OCI-LY7 (cell line): Measurements from ENCODE around the gene MAP3K10. TPM values are rescaled to one million over a fixed set of nuclear protein-coding genes. Genes with fewer than 3 reads are reported as not detected.

Experiments
- BruUV-seq: library from RNA; stranded (reverse); fragments of 400-500 nt; replicated peaks from 2 replicates; lab custom pipeline; 2021; lab: Mats Ljungman, UMichigan
- CTCF ChIA-PET: fragments of 300-600 bp; sonication (Branson Sonifier 250); formaldehyde crosslinking; loops from one replicate; lab custom pipeline; 2022; ENCODE audit warnings: antibody characterized with exemption; ENCODE audit not compliant: unreplicated experiment; lab: Charles Lee
- POLR2A ChIA-PET: fragments of 300-600 bp; sonication (Branson Sonifier 250); formaldehyde crosslinking; loops from one replicate; lab custom pipeline; 2022; ENCODE audit warnings: antibody characterized with exemption; lab: Charles Lee
- DNase-seq: peaks from one replicate; pipeline ENCODE4 v3.0.0-alpha.2; 2015; ENCODE audit warnings: low spot score
- H2AFZ ChIP-seq: fragments of 200-600 bp; sonication (generic), shearing (Covaris generic); 2 replicates; pipeline ENCODE4 v1.6.1; 2014; ENCODE audit warnings: mild to moderate bottlenecking, antibody characterized with exemption, low read length, moderate library complexity
- H3K27ac ChIP-seq: fragments of 200-600 bp; sonication (generic); 2 replicates; pipeline ENCODE4 v1.5.1; 2014; ENCODE audit warnings: mixed run types, low read depth, mild to moderate bottlenecking, moderate library complexity, low read length, inconsistent platforms; ENCODE audit not compliant: poor library complexity, severe bottlenecking
- H3K36me3 ChIP-seq: fragments of 200-600 bp; sonication (generic); 2 replicates; pipeline ENCODE4 v1.6.1; 2014; ENCODE audit warnings: mild to moderate bottlenecking, antibody characterized with exemption, low read length, moderate library complexity, mixed read lengths; ENCODE audit not compliant: insufficient read depth
- H3K4me1 ChIP-seq: fragments of 200-600 bp; sonication (generic); 2 replicates; pipeline ENCODE4 v1.5.1; 2014; ENCODE audit warnings: mild to moderate bottlenecking, low read length; ENCODE audit not compliant: insufficient read depth, poor library complexity, severe bottlenecking
- H3K4me2 ChIP-seq: fragments of 200-600 bp; sonication (generic); 2 replicates; pipeline ENCODE4 v1.6.1; 2014; ENCODE audit warnings: mild to moderate bottlenecking, low read length
- H3K4me3 ChIP-seq: fragments of 200-600 bp; sonication (generic); 2 replicates; pipeline ENCODE4 v1.5.1; 2014; ENCODE audit warnings: mild to moderate bottlenecking, low read depth, low read length; ENCODE audit not compliant: poor library complexity, severe bottlenecking
- H3K79me2 ChIP-seq: fragments of 200-600 bp; sonication (generic); 2 replicates; pipeline ENCODE4 v1.6.1; 2016; ENCODE audit warnings: low read depth, mild to moderate bottlenecking, low read length, moderate library complexity, mixed read lengths; ENCODE audit not compliant: insufficient read depth
- H3K9me2 ChIP-seq: fragments of 200-600 bp; sonication (generic); 2 replicates; pipeline ENCODE4 v1.6.1; 2016; ENCODE audit warnings: mild to moderate bottlenecking, low read length, mixed read lengths; ENCODE audit not compliant: insufficient read depth
- H3K9me3 ChIP-seq: fragments of 200-600 bp; sonication (generic); 2 replicates; pipeline ENCODE4 v1.6.1; 2014; ENCODE audit warnings: mild to moderate bottlenecking, mixed run types, low read length, mixed read lengths
- H4K20me1 ChIP-seq: fragments of 200-600 bp; sonication (generic); 2 replicates; pipeline ENCODE4 v1.6.1; 2014; ENCODE audit warnings: mild to moderate bottlenecking, antibody characterized with exemption, low read length, moderate library complexity, mixed read lengths; ENCODE audit not compliant: insufficient read depth
- EZH2phosphoT487 ChIP-seq: fragments of 200-600 bp; sonication (generic); IDR thresholded peaks from 2 replicates; pipeline ENCODE4 v1.6.1; 2018; ENCODE audit warnings: low read depth, borderline replicate concordance, mild to moderate bottlenecking, mixed run types, antibody characterized with exemption, low read length, moderate library complexity, mixed read lengths
- intact Hi-C: fragments of 100-400 bp; cut with micrococcal nuclease; formaldehyde crosslinking; loops from one replicate; pipeline ENCODE4 v1.10.0; 2022; ENCODE audit not compliant: unreplicated experiment
- total RNA-seq, 2 experiments: library from RNA; depleted of rRNA in 1 of 2; stranded (reverse); fragments of >200 nt in 1 of 2; shearing (Covaris generic) in 1 of 2; gene quantifications; 2 replicates each; pipeline ENCODE4 v1.2.3, GENCODE V29; 2014 to 2022
- TF ChIP-seq, protein P1 (sequence below): fragments of 200-600 bp; sonication (generic); conservative IDR thresholded peaks from 2 replicates; pipeline ENCODE4 v1.5.1; 2014; ENCODE audit warnings: mild to moderate bottlenecking, antibody characterized with exemption, low read length, moderate library complexity, mixed read lengths

MAP3K10 gene
- total RNA-seq, 2 experiments from 2014 or later: 20.6 to 32.5 TPM

DNA sequence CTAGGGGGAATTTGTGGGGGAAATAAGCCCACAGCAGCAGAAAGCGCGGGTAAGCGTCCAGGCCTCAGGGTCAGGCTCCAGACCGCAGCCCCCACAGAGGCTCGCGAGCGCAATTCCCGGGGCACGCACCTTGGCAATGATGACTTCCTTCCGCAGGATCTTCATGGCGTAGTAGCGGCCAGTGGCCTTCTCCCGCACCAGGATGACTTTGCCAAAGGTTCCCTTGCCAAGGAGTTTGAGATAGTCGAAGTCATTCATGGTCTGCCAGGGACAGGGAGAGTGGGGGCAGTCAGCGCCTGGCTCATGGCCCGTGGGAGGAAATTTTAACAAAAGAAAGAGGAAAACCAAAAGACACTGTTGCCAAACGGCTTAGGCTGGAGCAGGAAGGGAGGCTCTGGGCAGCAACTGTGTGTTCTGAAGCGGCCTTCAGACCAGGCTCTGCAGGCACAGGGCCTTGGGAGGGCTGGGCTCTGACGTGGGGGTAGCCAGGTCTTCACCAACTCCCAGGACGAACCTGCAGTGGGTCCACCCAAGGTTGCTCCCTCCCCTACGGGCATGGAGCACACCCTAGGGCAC lies 50.7 kb downstream of the MAP3K10 start:
- Histone ChIP-seq H3K4me1 (no peaks in the 10 kb centered on the region), H3K79me2 (no peaks in the 10 kb centered on the region), H3K9me3 (no peaks in the 10 kb centered on the region), H2AFZ (no peak overlapping the region), H3K4me2 (no peak overlapping the region), H3K4me3 (no peak overlapping the region), H3K9me2 (no peaks in the 10 kb centered on the region), H3K36me3 (peaks cover 48% of the 10 kb centered on the region), H4K20me1 (no peaks in the 10 kb centered on the region), H3K27ac (no peak overlapping the region)
- no peak for DNase-seq
- no peak for TF ChIP-seq EZH2phosphoT487
- TF ChIP-seq, protein P1, sequence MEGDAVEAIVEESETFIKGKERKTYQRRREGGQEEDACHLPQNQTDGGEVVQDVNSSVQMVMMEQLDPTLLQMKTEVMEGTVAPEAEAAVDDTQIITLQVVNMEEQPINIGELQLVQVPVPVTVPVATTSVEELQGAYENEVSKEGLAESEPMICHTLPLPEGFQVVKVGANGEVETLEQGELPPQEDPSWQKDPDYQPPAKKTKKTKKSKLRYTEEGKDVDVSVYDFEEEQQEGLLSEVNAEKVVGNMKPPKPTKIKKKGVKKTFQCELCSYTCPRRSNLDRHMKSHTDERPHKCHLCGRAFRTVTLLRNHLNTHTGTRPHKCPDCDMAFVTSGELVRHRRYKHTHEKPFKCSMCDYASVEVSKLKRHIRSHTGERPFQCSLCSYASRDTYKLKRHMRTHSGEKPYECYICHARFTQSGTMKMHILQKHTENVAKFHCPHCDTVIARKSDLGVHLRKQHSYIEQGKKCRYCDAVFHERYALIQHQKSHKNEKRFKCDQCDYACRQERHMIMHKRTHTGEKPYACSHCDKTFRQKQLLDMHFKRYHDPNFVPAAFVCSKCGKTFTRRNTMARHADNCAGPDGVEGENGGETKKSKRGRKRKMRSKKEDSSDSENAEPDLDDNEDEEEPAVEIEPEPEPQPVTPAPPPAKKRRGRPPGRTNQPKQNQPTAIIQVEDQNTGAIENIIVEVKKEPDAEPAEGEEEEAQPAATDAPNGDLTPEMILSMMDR: no peak
- ChIA-PET POLR2A (no interaction called here), CTCF (no interaction called here)
- intact Hi-C loops: no loop called here
- BruUV-seq: no TSS peak

DNA sequence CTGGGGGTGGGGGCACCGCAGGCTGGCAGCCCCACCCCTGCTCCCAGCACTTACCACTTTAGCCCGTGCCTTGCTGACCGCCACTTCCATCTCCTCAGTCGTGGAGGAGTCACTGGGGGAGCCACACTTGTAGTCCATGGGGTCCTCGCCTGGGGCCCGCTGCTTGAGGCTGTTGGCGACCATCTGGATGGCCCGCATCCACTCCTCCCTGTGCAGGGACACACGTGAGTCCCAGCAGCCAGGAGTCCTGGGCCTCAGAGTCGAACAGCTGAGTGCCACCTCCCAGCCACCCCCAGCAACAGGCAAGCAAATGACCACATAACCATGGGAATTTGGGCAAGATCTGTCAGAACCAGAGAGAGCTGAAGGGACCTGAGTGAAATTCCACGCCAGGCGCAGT lies 51.3 kb downstream of the MAP3K10 start:
- peaks cover 44% of the 10 kb centered on the region for H3K36me3 ChIP-seq
- intact Hi-C loops: no loop called here
- no peak for DNase-seq
- no peaks in the 10 kb centered on the region for H3K4me1 ChIP-seq
- POLR2A ChIA-PET: interaction anchor here (0.6 kb wide), 1 partner anchor 1519 kb away, joined by 3 read pairs; no protein-coding TSS in a partner anchor
- no peak overlapping the region for H2AFZ ChIP-seq
- no peak overlapping the region for H3K4me2 ChIP-seq
- CTCF ChIA-PET: no interaction called here
- BruUV-seq: no TSS peak
- H3K79me2 ChIP-seq: no peaks in the 10 kb centered on the region
- H3K9me2 ChIP-seq: no peaks in the 10 kb centered on the region
- no peaks in the 10 kb centered on the region for H4K20me1 ChIP-seq
- no peak overlapping the region for H3K4me3 ChIP-seq
- H3K27ac ChIP-seq: no peak overlapping the region
- H3K9me3 ChIP-seq: no peaks in the 10 kb centered on the region
- no peak for TF ChIP-seq EZH2phosphoT487
- TF ChIP-seq, protein P1: no peak

DNA sequence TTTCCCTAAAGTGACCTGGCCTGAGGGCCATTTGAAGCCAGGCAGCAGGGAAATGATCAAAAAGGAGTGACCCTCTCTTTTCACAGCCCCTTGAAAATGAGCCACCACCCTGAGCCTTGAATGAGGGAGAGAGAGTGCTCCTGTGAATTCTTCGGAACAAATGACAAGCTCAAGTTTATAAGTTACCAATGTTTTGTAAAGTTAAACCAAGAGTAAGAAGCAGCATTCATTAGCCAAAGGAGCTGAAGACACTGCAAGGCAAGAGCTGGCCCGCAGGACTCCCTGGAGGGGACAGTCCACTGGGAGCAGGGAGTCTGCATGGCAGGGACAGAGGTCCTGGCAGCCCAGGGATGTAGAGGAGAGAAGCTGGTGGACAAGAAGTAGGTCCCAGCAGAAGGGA lies 52.0 kb downstream of the MAP3K10 start:
- H3K9me3 ChIP-seq: no peaks in the 10 kb centered on the region
- TF ChIP-seq, protein P1: no peak
- TF ChIP-seq EZH2phosphoT487: no peak
- intact Hi-C loops: no loop called here
- H3K36me3 ChIP-seq: peaks cover 38% of the 10 kb centered on the region
- no peaks in the 10 kb centered on the region for H4K20me1 ChIP-seq
- no peaks in the 10 kb centered on the region for H3K79me2 ChIP-seq
- no peak overlapping the region for H3K4me2 ChIP-seq
- no peak overlapping the region for H3K4me3 ChIP-seq
- no peak overlapping the region for H3K27ac ChIP-seq
- CTCF ChIA-PET: no interaction called here
- H2AFZ ChIP-seq: no peak overlapping the region
- no peaks in the 10 kb centered on the region for H3K4me1 ChIP-seq
- BruUV-seq: no TSS peak
- POLR2A ChIA-PET: interaction anchor here (0.6 kb wide), 1 partner anchor 1520 kb away, joined by 3 read pairs; no protein-coding TSS in a partner anchor
- no peaks in the 10 kb centered on the region for H3K9me2 ChIP-seq
- no peak for DNase-seq
